Measurements from ENCODE around the gene FPR1. TPM values are rescaled to one million over a fixed set of nuclear protein-coding genes. Genes with fewer than 3 reads are reported as not detected.

FPR1 gene
- not detected in 2 replicates for total RNA-seq

DNA sequence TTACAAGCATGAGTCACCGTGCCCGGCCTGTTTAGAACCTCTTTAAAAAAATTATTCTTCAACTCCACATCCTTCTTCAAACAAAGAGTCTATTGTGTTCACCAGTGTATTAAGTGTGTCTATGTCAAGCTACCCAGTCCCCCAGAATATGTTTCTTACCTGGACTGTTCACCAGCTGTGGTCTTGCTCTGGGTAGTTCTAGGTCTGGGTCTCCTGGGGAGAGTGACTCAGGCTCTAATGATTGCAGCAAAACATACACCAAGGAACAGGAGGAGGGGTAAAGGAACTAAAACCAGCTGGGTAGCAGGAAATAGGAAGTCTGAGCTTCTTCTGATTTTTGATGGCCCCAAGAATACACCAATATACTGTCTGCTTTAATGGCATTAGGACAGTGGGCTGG is at the start of gene FPR1:
FPR1 (minus strand) TSS at position 224 of the 400 bp plus-strand sequence. CDS start 4,884 bp downstream, outside the sequence.

GRCh38 chr19:51794885-51795490 is 43.3 kb upstream of the FPR1 start, which contains the start of gene FPR3:
Gene FPR3, plus strand, starts transcription at chr19:51795157. Its CDS starts 28,592 bp downstream, at chr19:51823749.

DNA sequence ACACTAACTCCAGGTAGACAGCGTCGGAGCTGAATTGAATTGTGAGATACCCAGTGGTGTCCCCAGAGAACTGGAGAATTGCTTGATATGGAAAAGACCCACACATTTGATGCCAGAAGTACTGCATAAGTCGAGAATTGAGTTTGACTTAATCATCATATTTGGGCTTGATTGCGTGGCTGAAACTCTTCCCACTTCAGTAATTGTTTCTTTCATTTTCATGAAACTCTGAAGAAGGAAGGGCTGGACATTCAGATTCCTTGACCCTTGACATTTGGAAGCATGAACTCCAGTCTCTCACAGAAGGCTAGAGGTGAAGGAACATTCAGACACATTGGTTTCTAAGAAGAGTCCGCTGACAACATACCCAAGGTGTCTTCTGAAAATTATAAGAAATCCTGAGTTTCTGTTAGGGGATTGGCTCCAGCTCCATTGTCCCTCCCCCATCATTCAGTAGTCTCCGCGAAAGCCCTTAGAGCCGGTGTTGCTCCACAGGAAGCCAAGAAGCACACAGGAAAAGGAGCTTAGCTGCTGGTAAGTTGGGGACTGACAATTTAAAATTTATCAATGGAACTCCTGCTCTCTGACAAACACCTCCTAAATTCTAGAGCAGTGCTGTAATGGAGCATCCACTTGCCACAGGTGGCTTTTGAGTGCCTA is 9.1 kb upstream of the FPR1 start, which contains the start of gene FPR2:
FPR2 (plus strand) TSS at position 484 of the 660 bp plus-strand sequence. CDS start 7,479 bp downstream, outside the sequence.

Other genes starting within 250 kb of the FPR1 start
- gene SIGLEC6, start 220.2 kb downstream of the FPR1 start, total RNA-seq, result not detected in 2 replicates
- 12.2 and 16.4 TPM in 2 replicates for gene ZNF175, start 180.6 kb downstream of the FPR1 start, total RNA-seq
- not detected in 2 replicates for gene SIGLEC5, start 121.5 kb downstream of the FPR1 start, total RNA-seq
- not detected in 2 replicates for gene SIGLEC14, start 105.1 kb downstream of the FPR1 start, total RNA-seq
- 3.8 and 7.1 TPM in 2 replicates for gene SPACA6, start 58.5 kb downstream of the FPR1 start, total RNA-seq
- 0.13 and 0.54 TPM in 2 replicates for gene HAS1, start 27.9 kb downstream of the FPR1 start, total RNA-seq
- not detected in 2 replicates for gene FPR2, start 9.3 kb upstream of the FPR1 start, total RNA-seq
- not detected in 2 replicates for gene FPR3, start 43.3 kb upstream of the FPR1 start, total RNA-seq
- 10.6 and 11.2 TPM in 2 replicates for gene ZNF577, start 136.1 kb upstream of the FPR1 start, total RNA-seq
- gene ZNF649, start 153.1 kb upstream of the FPR1 start, total RNA-seq, result 5.5 and 8.0 TPM in 2 replicates
- gene ZNF613, start 175.6 kb upstream of the FPR1 start, total RNA-seq, result 7.3 and 9.0 TPM in 2 replicates
- gene ZNF350, start 235.0 kb upstream of the FPR1 start, total RNA-seq, result 11.2 and 17.9 TPM in 2 replicates

Measured in articular chondrocyte of knee joint (primary cell).